ENCODE results near the gene OLIG2. TPM values are rescaled to one million over a fixed set of nuclear protein-coding genes. Genes with fewer than 3 reads are reported as not detected.

Gene OLIG2
- under 1 TPM in 1 of 6 donors, not detected in 5; 0.06 TPM for total RNA-seq
- not detected for polyA plus RNA-seq

- Histone ChIP-seq H3K9me3 (no peaks in the 10 kb centered on the region), H3K4me3 (no peak within 1 kb of the TSS), H3K27me3 (peaks cover 0 to 59% (median 11%) of the 10 kb centered on the region in 4 donors), H3K4me1 (peaks cover 0 to 6% (median 0%) of the 10 kb centered on the region in 3 donors), H3K27ac (no peak within 1 kb of the TSS), H3K36me3 (no peaks in the 10 kb centered on the region)
- FAIRE-seq, result no peak
- no peak for DNase-seq
- 2 to 3% methylated on average over 54 to 59 of the region's 59 CpGs for WGBS, 2 donors
- intact Hi-C loops (cut with DNase I), result no loop called here
- ATAC-seq, result peak in 2 of 4 donors; percentile 21 to 48
- no peak for TF ChIP-seq CTCF (IDR thresholded peaks at IDR 0.05)
These were observed at the start of gene OLIG2 for GRCh38 chr21:33025489-33026442. OLIG2 (plus strand) TSS chr21:33025935; CDS start chr21:33026863, 928 bp downstream.

- Histone ChIP-seq H3K9me3 (no peaks in the 10 kb centered on the region), H3K4me3 (no peak overlapping the region), H3K27ac (no peak overlapping the region), H3K4me1 (no peaks in the 10 kb centered on the region), H3K27me3 (peaks cover 0 to 5% (median 0%) of the 10 kb centered on the region in 4 donors), H3K36me3 (no peaks in the 10 kb centered on the region)
- DNase-seq, result no peak
- no peak for TF ChIP-seq CTCF (IDR thresholded peaks at IDR 0.05)
- no peak for ATAC-seq
- 61 to 67% methylated on average over 3 of the region's 3 CpGs for whole genome bisulfite sequencing, 2 donors
- intact Hi-C loops (cut with DNase I), result no loop called here
- no peak for FAIRE-seq
These were observed 48.9 kb upstream of the OLIG2 start for GRCh38 chr21:32976791-32977190.

- H3K36me3 ChIP-seq, result no peaks in the 10 kb centered on the region
- H3K4me1 ChIP-seq, result no peaks in the 10 kb centered on the region
- no peak for TF ChIP-seq CTCF (IDR thresholded peaks at IDR 0.05)
- ATAC-seq, result no peak
- DNase-seq, result no peak
- no peak overlapping the region for H3K4me3 ChIP-seq
- FAIRE-seq, result no peak
- H3K27ac ChIP-seq, result no peak overlapping the region
- intact Hi-C loops (cut with DNase I), result no loop called here
- H3K27me3 ChIP-seq, result peaks cover 0 to 5% (median 0%) of the 10 kb centered on the region in 4 donors
- no peaks in the 10 kb centered on the region for H3K9me3 ChIP-seq
- WGBS, 2 donors, result 72 to 78% methylated on average over 5 of the region's 5 CpGs
These were observed 48.5 kb upstream of the OLIG2 start for GRCh38 chr21:32977216-32977615.

GRCh38 chr21:32978331-32979270 is 47.1 kb upstream of the OLIG2 start:
- Histone ChIP-seq H3K27ac (no peak overlapping the region), H3K36me3 (no peaks in the 10 kb centered on the region), H3K4me3 (no peak overlapping the region), H3K4me1 (no peaks in the 10 kb centered on the region), H3K9me3 (no peaks in the 10 kb centered on the region), H3K27me3 (peaks cover 0 to 5% (median 0%) of the 10 kb centered on the region in 4 donors)
- 68 to 73% methylated on average over 38 to 39 of the region's 39 CpGs for WGBS, 2 donors
- FAIRE-seq, result no peak
- no peak for ATAC-seq
- TF ChIP-seq CTCF (IDR thresholded peaks at IDR 0.05), result no peak
- intact Hi-C loops (cut with DNase I), result no loop called here
- no peak for DNase-seq

Measured in pancreas (tissue), 10 donors.